ENCODE data around the gene RAI1.
A peak's percentile ranks its signal among the peaks of the same experiment; 100 is the strongest.

RAI1 gene

DNA sequence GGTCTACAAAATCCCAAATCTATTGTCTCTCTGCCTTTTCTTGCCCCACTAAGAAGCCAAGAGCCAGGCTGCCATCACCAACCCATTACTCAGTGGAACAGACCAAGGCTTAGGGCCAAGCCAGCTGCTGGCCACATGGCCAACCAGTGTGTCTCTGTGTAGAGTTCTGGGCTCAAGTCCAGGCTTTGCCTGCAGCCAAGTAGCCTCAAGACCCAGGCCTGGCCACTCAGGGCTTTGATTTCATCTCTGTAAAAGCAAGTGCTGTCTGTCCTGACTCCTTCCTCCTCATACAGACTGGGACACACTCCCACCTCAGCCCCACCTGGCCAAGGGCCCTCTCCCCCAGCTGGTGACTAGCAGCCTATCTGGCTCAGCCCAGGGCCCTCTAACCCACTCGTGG, 140.9 kb downstream of the RAI1 start:
- TF ChIP-seq, protein P1, sequence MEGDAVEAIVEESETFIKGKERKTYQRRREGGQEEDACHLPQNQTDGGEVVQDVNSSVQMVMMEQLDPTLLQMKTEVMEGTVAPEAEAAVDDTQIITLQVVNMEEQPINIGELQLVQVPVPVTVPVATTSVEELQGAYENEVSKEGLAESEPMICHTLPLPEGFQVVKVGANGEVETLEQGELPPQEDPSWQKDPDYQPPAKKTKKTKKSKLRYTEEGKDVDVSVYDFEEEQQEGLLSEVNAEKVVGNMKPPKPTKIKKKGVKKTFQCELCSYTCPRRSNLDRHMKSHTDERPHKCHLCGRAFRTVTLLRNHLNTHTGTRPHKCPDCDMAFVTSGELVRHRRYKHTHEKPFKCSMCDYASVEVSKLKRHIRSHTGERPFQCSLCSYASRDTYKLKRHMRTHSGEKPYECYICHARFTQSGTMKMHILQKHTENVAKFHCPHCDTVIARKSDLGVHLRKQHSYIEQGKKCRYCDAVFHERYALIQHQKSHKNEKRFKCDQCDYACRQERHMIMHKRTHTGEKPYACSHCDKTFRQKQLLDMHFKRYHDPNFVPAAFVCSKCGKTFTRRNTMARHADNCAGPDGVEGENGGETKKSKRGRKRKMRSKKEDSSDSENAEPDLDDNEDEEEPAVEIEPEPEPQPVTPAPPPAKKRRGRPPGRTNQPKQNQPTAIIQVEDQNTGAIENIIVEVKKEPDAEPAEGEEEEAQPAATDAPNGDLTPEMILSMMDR (IDR thresholded peaks at IDR 0.05; ENCODE audit: borderline replicate concordance, control extremely low read depth, extremely low read depth, insufficient read depth, missing control alignments): no peak
- in situ Hi-C loops (cut with MboI; ENCODE audit: low sequenced_read_pairs, unreplicated experiment): no loop called here
- DNase-seq (ENCODE audit: low spot score): no peak

DNA sequence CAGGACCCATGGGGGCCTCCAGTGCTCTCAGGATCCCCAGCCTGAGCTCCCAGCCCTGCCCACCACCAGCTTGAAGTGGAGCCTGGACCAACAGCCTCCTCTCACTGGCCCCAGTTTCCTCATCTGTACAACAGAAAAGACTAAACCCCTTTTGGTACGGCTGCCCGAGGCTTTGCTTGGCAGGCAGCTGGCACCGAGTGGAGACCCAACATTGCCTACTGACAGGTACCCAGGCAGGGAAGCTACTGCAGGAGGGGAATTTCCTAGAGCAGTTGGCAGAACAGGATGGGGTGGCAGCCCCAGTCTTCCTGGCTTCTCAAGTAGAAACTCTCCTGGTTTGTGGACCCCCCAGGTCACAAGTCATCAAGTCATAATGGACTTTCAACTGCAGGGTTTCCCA, 141.4 kb downstream of the RAI1 start:
- in situ Hi-C loops (cut with MboI; ENCODE audit: low sequenced_read_pairs, unreplicated experiment): no loop called here
- no peak for DNase-seq (ENCODE audit: low spot score)

DNA sequence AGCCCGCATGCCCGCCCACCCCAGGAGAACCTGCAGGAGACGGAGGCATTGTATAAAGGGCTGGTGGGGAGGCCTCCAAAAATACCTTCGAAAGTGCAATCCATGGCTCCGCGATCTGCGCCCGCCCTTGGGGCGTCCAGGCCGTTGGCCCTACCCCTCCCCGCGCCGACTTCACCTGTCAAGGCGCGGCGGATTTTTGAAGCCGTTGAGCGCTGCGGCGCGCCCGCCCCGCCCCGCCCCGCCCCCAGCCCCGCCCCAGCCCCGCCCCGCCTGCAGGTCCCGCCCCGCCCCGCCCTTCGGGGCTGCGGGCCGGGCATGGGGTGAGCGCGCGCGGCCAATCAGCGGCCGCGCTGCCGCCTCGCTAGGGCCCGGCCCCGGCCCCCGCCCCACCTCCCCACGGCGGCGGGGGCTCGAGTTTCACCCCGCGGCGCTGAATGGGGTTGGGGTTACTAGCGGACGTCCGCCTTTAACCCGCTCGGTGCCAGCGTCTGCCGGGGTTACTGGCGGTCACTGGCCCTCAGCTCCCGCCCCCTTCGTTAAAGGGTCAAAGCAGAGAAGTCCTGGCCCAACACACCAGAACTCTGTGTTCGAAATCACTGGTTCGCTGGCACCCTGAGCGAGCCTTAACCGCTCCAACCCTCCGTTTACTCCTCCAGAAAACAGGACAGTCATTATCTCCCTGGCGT, 142.3 kb downstream of the RAI1 start:
- TF ChIP-seq, protein P1 (IDR thresholded peaks at IDR 0.05; ENCODE audit: borderline replicate concordance, control extremely low read depth, extremely low read depth, insufficient read depth, missing control alignments): no peak
- in situ Hi-C loops (cut with MboI; ENCODE audit: low sequenced_read_pairs, unreplicated experiment): no loop called here
- DNase-seq (ENCODE audit: low spot score): peak; percentile 99

More for the DNA sequence above, 141.4 kb downstream of the RAI1 start:
- TF ChIP-seq, protein P1 (IDR thresholded peaks at IDR 0.05; ENCODE audit: borderline replicate concordance, control extremely low read depth, extremely low read depth, insufficient read depth, missing control alignments): no peak

DNA sequence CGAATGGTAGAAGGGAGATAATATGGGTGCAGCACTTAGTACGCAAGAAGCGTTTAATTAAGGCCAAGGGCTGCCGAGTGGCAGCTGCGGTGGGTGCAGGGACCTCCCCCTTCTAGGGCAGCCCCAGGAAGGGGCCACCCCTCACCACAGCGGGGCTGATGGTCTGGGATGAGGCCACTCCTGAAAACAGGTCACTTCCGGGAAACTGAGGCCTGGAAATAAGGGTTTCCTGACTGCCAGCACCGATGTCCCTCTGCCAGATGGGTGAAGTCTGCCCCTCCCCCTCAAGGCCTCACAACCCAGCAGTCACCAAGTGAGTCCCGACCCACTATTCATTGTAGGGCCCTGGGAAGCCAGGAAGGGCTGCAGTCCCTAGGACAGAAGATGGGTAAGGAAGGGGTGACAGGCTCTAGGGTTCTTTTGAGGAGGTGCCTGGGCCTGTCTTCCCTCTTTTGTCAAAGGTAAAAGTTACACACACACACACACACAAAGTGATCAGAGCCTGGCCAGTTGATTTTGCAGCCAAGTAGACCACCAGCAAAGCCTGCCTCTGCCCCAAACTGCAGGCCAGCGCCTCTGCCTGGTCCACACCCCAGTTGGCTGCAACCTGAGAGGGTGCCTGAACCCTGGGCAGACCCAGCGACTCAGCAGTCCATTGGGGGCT, 143.0 kb downstream of the RAI1 start:
- no peak for DNase-seq (ENCODE audit: low spot score)
- in situ Hi-C loops (cut with MboI; ENCODE audit: low sequenced_read_pairs, unreplicated experiment): no loop called here
- TF ChIP-seq, protein P1 (IDR thresholded peaks at IDR 0.05; ENCODE audit: borderline replicate concordance, control extremely low read depth, extremely low read depth, insufficient read depth, missing control alignments): no peak

DNA sequence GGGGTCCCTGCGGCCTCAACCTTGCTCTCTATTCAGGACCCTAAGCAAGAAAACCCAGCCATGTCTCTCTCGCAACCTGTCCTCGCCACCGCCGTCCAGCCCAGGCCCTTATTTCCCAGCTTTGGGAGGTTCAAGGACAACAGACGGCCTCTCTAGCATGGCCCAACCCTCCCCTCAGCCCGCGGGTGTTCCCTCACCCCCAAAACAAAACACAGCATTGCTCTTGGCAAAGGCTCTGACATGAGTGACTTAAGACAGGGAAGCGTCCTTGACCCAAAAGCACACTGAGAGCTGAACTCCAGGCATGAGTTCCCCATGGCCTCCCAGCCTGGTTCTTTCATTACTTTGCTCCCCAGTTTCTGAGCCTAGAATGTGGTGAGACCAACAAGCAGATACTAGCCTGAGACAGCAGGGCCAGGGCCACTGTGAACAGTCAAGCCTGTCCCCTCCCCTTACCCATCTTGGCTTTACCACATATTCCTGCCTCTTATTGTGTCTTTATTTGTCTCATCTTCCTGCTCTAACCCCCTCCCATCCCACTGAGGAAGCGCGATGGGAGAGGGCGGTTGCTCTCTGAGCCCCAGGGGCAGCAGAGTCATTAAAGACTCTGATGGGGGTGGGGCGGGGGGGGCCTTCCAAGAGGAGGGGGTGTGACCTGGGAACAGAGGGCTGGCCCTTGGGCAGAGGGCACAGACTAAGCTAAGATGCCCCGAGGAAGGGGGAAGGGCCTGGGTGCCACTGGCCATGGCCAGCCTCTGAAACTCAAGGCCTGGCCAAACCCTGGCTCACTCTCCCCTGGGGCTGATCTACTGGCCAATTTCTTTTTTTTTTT, 143.7 kb downstream of the RAI1 start:
- TF ChIP-seq, protein P1 (IDR thresholded peaks at IDR 0.05; ENCODE audit: borderline replicate concordance, control extremely low read depth, extremely low read depth, insufficient read depth, missing control alignments): no peak
- in situ Hi-C loops (cut with MboI; ENCODE audit: low sequenced_read_pairs, unreplicated experiment): no loop called here
- no peak for DNase-seq (ENCODE audit: low spot score)

DNA sequence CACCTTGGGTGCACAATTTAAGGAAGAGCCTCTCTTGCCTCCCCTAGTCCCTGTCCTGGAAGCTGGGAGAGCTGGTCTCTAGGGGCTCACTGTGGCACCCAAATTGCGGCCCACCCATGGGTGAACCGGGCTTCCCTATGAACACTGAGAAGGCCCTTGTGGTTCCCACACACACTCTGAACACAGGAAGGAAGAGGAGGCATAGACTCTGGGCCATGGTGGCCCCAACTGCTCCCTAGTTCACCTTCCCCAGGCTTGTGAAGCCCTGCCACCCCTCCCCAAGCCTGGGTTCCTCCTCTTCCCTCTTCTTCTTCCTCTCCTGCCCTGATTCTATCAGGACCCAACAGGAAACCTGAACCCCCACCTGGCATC, 145.1 kb downstream of the RAI1 start:
- in situ Hi-C loops (cut with MboI; ENCODE audit: low sequenced_read_pairs, unreplicated experiment): no loop called here
- DNase-seq (ENCODE audit: low spot score): no peak
- TF ChIP-seq, protein P1 (IDR thresholded peaks at IDR 0.05; ENCODE audit: borderline replicate concordance, control extremely low read depth, extremely low read depth, insufficient read depth, missing control alignments): no peak

Measured in GM13976 (cell line).